ENCODE data around the gene GRK5. TPM values are rescaled to one million over a fixed set of nuclear protein-coding genes. Genes with fewer than 3 reads are reported as not detected.
A peak's percentile ranks its signal among the peaks of the same experiment; 100 is the strongest.

Gene GRK5
- total RNA-seq, 1 donor from 2014 or later: 21.3 TPM

GRCh38 chr10:119313644-119314043, 106.3 kb downstream of the GRK5 start:
- CTCF ChIA-PET: no interaction called here
- H3K4me1 Mint-ChIP-seq: peaks cover 93% of the 10 kb centered on the region
- H3K27ac Mint-ChIP-seq: peak overlapping the region; percentile 79

GRCh38 chr10:119314061-119314460, 106.7 kb downstream of the GRK5 start:
- POLR2A ChIA-PET: interaction anchor here (1.0 to 3.7 kb wide), 3 partner anchors 9 to 107 kb away, joined by 3 to 17 read pairs (median 3); partner anchors contain the start of gene GRK5
- Mint-ChIP-seq H3K27me3 (no peaks in the 10 kb centered on the region), H3K4me3 (no peak overlapping the region), H3K27ac (peak overlapping the region; percentile 79), H3K4me1 (peaks cover 94% of the 10 kb centered on the region), H3K36me3 (ENCODE audit: low read depth) (peaks cover 3% of the 10 kb centered on the region), H3K9me3 (no peaks in the 10 kb centered on the region)
- CTCF ChIA-PET: no interaction called here
- TF ChIP-seq CTCF (IDR thresholded peaks at IDR 0.05): no peak
- ATAC-seq (ENCODE audit: low read depth) (no peak), DNase-seq (no peak)
- intact Hi-C loops (cut with micrococcal nuclease): loop anchor here (2.0 kb wide), 3 partner anchors 45 to 103 kb away; no protein-coding TSS in a partner anchor

More at GRCh38 chr10:119313644-119314043, 106.3 kb downstream of the GRK5 start:
- no peak for TF ChIP-seq CTCF (IDR thresholded peaks at IDR 0.05)
- intact Hi-C loops (cut with micrococcal nuclease): loop anchor here (2.0 kb wide), 3 partner anchors 45 to 103 kb away; no protein-coding TSS in a partner anchor
- Mint-ChIP-seq H3K9me3 (no peaks in the 10 kb centered on the region), H3K36me3 (ENCODE audit: low read depth) (peaks cover 3% of the 10 kb centered on the region), H3K27me3 (no peaks in the 10 kb centered on the region), H3K4me3 (peak overlapping the region; percentile 26)
- ATAC-seq (ENCODE audit: low read depth): peak; percentile 68
- POLR2A ChIA-PET: interaction anchor here (1.0 to 3.7 kb wide), 3 partner anchors 8 to 107 kb away, joined by 3 to 17 read pairs (median 3); partner anchors contain the start of gene GRK5
- peak; percentile 66 for DNase-seq

GRCh38 chr10:119314486-119314885, 107.1 kb downstream of the GRK5 start:
- TF ChIP-seq CTCF (IDR thresholded peaks at IDR 0.05): no peak
- ATAC-seq (ENCODE audit: low read depth) (no peak), DNase-seq (no peak)
- peaks cover 3% of the 10 kb centered on the region for H3K36me3 Mint-ChIP-seq (ENCODE audit: low read depth)
- peak overlapping the region; percentile 56 for H3K27ac Mint-ChIP-seq
- no peaks in the 10 kb centered on the region for H3K9me3 Mint-ChIP-seq
- no peak overlapping the region for H3K4me3 Mint-ChIP-seq
- intact Hi-C loops (cut with micrococcal nuclease): loop anchor here (2.0 kb wide), 3 partner anchors 46 to 102 kb away; no protein-coding TSS in a partner anchor
- ChIA-PET CTCF (no interaction called here), POLR2A (interaction anchor here (1.0 to 3.7 kb wide), 3 partner anchors 9 to 108 kb away, joined by 3 to 17 read pairs (median 3); partner anchors contain the start of gene GRK5)
- H3K27me3 Mint-ChIP-seq: no peaks in the 10 kb centered on the region
- H3K4me1 Mint-ChIP-seq: peaks cover 93% of the 10 kb centered on the region

GRCh38 chr10:119315128-119316001, 108.0 kb downstream of the GRK5 start:
- TF ChIP-seq CTCF (IDR thresholded peaks at IDR 0.05): no peak
- peak; percentile 51 for ATAC-seq (ENCODE audit: low read depth)
- H3K36me3 Mint-ChIP-seq (ENCODE audit: low read depth): peaks cover 6% of the 10 kb centered on the region
- ChIA-PET CTCF (interaction anchor here (0.9 to 1.1 kb wide), 2 partner anchors 108 to 116 kb away, joined by 3 read pairs; partner anchors contain the start of gene GRK5), POLR2A (interaction anchor here (0.6 to 3.7 kb wide), 4 partner anchors 9 to 108 kb away, joined by 3 to 17 read pairs (median 8); partner anchors contain the start of gene GRK5)
- no peaks in the 10 kb centered on the region for H3K9me3 Mint-ChIP-seq
- H3K27ac Mint-ChIP-seq: peak overlapping the region; percentile 88
- no peaks in the 10 kb centered on the region for H3K27me3 Mint-ChIP-seq
- peak overlapping the region; percentile 62 for H3K4me3 Mint-ChIP-seq
- intact Hi-C loops (cut with micrococcal nuclease): loop anchor here (1.0 to 2.0 kb wide), 4 partner anchors 9 to 101 kb away; no protein-coding TSS in a partner anchor
- DNase-seq: peak; percentile 41
- H3K4me1 Mint-ChIP-seq: peaks cover 93% of the 10 kb centered on the region

GRCh38 chr10:119316002-119316358, 108.6 kb downstream of the GRK5 start:
- Mint-ChIP-seq H3K27me3 (no peaks in the 10 kb centered on the region), H3K4me3 (no peak overlapping the region), H3K9me3 (no peaks in the 10 kb centered on the region), H3K27ac (peak overlapping the region; percentile 88), H3K4me1 (peaks cover 93% of the 10 kb centered on the region), H3K36me3 (ENCODE audit: low read depth) (peaks cover 8% of the 10 kb centered on the region)
- no peak for ATAC-seq (ENCODE audit: low read depth)
- ChIA-PET CTCF (interaction anchor here (0.9 to 1.1 kb wide), 2 partner anchors 109 to 117 kb away, joined by 3 read pairs; partner anchors contain the start of gene GRK5), POLR2A (interaction anchor here (0.6 to 3.7 kb wide), 4 partner anchors 10 to 109 kb away, joined by 3 to 17 read pairs (median 6); partner anchors contain the start of gene GRK5)
- TF ChIP-seq CTCF (IDR thresholded peaks at IDR 0.05): no peak
- no peak for DNase-seq
- intact Hi-C loops (cut with micrococcal nuclease): no loop called here

Data from activated B cell treated with CpG ODN at 0.5 μM for 24 hours (primary cell).